ENCODE measurements around the gene ATXN3L.

The ATXN3L gene

GRCh38 chrX:13319953-13320352 lies at the start of gene ATXN3L:
Gene ATXN3L (minus strand): TSS chrX:13320053. CDS start chrX:13319934, 119 bp downstream.
- no peak for DNase-seq

DNA sequence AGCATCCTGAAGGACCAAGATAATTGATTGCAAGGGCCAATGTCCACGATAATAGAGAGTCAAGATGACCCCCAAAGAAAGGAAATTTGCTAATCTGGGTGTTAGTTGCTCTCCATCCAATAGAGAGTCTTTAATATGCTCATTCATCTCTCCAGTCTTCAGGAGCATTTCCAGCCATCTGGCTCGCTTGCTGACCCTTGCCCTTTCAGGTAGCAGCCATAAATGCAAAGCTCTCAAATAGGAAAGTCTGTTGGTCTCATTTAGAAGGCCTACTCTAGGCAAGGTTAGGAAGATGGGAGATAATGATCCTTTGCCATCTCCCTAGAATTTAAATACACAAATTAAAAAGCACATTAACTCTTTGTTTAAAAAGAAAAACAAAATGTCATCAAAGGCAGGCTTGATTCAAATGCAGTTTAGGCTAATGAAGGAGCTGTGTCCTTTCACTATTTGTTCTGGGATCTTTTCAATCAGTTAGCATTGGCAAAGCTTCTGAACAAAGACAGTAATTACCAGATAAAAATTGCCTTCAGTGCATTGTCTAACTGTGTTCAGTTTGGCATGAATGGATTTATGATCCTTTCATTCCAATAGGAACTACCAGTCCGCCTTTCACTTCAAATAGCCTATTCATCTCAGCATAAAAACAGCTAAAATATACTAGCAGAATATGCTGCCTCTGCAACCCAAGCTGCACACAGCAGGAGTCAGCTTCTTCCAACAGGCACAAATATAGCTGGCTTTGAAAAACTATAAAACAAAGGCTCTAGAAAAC lies 49.6 kb upstream of the ATXN3L start:
- DNase-seq: no peak

DNA sequence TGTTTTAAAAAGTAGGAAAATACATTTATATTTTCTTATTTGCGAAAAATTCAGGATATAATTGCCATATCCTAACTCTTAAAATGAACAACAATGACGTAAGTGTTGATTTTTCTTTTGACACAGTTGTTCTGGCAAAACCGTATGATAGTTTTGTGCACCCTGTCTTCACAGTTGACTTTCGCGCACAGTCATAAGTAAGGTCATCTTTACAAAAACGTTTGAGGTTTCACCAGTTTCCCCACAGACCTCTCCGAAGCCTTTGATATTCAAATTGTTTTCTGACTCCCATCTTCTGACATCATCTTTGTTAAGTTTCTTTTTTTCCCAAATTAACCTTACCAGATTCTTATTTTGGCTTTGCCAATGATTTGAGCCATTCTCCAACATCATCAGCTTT lies 48.1 kb upstream of the ATXN3L start:
- no peak for DNase-seq

DNA sequence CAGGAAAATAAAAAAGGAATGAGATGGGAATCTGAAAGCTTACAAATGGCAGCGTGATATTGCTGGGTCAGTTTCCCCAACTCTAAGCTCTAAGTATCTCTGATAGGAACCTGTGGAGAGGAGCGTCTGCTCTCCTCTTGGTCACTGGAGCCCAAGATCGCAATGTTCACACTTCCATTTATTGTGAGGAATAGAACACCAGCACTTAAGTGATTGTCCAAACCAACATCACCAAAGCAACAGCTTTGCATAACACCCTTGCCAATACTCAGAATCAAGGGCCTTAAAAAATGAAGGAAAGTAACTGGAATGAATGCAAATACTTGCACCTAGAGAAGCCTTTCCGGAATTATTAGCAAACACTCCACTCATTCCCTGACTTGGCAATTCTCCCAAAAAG lies 46.8 kb upstream of the ATXN3L start:
- no peak for DNase-seq

DNA sequence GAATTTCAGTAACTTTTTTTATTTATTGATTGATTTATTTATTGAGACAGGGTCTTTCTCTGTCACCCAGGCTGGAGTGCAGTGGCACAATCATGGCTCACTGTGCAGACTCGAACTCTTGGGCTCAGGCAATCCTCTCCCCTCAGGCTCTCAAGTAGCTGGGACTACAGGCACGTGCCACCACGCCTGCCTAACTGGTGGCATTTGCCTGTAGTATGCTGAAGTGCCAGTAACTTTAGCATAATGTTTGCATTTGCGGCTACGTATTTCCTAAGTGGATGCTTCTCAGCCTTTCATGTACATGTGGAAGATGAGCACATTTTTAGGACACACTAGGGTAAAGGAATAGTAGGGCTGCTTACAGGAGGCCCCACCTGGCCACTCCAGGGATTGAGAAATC lies 45.3 kb upstream of the ATXN3L start:
- DNase-seq: no peak

GRCh38 chrX:13364230-13364857 lies 44.5 kb upstream of the ATXN3L start:
- DNase-seq: no peak

DNA sequence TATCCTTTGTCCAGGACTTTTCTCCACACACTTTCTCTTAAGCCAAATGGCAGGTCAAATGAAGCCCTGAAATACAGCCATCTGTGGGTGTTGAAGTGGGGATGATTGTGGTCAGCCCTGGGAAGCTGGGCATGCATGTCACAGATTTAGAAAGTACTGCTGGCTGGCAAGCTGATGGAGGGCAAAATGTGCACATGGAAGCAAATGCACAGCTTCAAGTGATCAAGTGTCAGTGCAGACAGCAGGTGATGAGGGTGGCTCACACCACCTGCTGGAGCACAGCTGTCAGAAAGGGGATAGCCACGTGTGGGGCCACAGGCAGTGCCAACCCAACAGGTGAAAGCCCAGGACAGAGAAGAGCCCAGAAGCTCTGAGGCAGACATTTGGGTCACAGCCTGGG lies 40.3 kb upstream of the ATXN3L start:
- no peak for DNase-seq

GRCh38 chrX:13357925-13358324 lies 38.1 kb upstream of the ATXN3L start:
- no peak for DNase-seq

GRCh38 chrX:13346646-13347045 lies 26.8 kb upstream of the ATXN3L start:
- no peak for DNase-seq

- no peak for DNase-seq
Observed at GRCh38 chrX:13345438-13345837, 25.6 kb upstream of the ATXN3L start.

DNA sequence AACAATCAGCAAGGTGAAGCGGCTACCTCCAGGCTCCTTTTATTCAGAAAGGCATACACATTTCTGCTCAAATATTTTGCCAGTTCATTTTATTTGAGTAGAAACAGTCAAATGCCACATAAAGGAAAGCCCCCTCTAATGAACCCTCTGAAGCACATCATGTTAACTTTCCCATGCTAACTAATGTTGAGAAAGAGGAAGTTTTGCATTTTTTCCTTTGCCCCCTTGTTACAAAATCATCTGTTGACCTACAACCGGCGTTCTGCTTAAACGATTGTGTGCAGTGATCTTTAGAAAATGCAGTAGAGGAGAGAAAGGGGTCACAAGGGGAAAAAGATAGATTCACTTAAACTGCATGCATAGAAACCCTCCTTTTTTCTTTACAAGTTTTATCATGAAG lies 25.2 kb upstream of the ATXN3L start:
- DNase-seq: no peak

DNA sequence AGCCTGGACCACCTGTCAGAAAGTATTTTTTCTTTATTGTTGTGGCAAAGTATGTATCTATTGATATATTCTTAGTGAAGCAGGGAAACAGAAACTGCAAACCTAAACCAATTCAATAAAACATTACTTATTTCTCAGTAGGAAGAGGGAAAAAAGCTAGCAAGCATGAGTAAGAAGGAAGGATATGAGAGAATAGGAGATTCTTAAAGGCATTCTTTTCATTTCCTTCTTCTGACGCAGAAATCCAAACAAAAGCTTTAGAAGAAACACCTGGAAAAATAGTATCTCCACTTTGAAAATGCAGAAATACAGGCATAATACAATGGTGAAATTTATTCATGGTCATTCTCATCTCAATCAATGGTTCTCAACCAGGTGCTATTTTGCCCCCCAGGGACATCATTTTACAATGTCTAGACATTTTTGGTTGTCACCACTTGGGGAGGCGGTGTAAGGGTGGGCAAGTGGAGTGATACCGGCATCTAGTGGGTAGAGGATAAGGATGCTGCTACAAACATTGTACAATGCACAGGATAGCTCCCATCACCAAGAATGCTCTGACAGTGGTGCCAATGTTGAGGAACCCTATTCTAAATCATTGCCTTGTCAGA lies 21.7 kb upstream of the ATXN3L start:
- no peak for DNase-seq

GRCh38 chrX:13340182-13340791 lies 20.4 kb upstream of the ATXN3L start:
- DNase-seq: no peak

DNA sequence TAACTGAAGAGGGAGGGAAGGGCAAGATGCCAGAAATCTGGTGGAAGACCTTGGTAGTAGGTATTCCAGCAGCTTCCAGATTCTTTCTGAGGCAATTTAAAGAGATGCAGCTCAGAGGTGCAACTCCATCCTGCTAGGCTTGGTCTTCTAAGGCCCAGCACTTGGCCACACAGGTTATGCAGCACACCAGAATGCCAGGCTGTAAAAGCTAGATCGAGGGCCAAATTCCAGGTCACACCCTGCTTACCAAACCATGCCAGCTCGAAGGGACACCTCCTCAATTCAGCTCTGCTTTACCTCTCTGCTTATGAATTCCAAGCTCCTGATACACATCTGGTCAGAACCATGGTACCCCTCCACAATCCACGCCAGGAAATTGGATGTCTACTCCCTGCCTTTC lies 19.8 kb upstream of the ATXN3L start:
- no peak for DNase-seq

GRCh38 chrX:13338996-13339515 lies 19.2 kb upstream of the ATXN3L start:
- DNase-seq: no peak

DNA sequence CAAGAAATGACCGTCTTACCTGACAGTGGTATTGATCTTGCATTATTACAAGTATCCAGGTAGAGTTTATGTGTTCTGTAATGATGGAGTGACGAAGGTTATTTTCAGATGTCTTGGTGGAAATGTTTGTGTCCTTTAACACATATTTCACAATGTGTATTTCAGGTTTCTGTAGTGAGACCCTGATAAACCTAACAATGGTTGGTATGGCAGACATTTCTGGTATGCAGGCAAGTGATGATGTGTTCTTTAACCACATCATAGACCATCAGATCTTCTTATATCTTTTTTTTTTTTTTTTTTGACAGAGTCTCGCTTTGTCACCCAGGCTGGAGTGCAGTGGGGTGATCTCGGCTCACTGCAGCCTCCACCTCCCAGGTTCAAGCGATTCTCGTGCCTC lies 14.6 kb upstream of the ATXN3L start:
- no peak for DNase-seq

GRCh38 chrX:13330446-13330845 lies 10.6 kb upstream of the ATXN3L start:
- no peak for DNase-seq

DNA sequence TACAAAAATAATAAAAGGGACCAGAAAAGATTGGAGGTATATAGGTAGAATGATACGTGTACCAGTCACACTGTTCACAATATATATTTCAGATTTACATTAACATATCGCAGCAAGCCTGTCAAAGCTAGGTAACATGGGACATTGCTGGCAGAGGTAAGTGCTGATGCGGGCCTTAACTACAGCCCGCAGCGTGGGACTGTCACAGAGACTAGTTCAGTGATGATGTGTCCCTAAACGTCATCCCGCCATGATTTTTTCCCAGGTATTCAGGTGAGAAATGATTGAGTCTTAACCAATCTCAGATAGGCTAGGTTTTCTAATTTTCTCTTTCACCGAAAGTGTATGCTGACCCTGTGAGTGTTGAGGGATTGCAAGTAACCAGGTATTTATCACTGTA lies 7.8 kb upstream of the ATXN3L start:
- DNase-seq: no peak

DNA sequence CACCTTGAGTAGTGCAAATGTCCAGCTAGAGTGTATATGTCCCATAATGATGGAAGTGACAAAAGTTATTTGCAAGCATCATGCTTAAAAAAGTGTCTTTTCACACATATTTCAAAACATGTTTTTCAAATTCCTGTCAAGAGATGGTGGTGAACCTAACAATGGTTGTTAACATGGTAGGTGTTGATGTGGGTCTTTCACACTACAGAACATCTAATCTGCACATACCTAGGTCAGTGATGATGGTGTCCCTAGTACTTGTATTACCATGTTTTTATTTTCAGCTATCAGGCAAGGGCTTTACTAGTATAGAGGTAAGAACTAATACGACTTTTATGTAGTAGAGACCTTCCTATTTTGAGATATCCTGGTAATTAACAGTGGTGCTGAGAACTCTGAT lies 3.4 kb upstream of the ATXN3L start:
- no peak for DNase-seq

DNA sequence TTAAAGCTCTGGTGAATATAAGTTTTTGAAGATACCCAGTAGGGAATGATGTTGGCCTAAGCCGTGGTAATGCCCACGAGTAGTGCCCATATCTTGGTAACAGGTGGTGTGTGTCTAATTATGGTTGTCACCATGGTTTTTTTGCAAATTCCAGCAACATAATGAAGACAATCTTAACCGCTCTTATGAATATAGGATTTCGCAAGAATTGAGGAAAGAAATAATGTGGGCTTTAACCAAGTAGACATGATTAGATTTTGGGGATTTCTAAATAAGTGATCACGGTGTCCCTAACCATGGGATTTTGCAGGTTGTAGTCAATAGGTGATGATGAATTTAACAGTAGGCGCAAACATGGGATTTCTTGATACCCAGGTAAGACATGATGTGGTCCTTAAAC lies 2.5 kb downstream of the ATXN3L start:
- no peak for DNase-seq

DNA sequence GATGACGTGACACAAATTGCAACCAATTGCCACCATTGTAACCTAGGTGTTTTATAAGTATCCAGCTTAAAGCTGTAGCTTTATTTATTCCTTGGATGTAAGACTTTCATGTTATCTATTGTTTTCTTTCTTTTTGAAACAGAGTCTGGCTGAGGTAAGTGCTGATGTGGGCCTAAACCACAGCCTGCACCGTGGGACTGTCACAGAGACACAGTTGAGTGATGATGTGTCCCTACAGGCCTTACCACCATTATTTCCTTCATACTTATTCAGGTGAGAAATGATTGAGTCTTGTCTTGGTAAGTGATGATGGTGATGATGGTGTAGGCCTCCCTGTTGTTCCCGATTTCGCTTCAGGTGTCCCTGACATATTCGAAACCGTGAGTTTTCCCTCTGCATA lies 8.3 kb downstream of the ATXN3L start:
- DNase-seq: no peak

DNA sequence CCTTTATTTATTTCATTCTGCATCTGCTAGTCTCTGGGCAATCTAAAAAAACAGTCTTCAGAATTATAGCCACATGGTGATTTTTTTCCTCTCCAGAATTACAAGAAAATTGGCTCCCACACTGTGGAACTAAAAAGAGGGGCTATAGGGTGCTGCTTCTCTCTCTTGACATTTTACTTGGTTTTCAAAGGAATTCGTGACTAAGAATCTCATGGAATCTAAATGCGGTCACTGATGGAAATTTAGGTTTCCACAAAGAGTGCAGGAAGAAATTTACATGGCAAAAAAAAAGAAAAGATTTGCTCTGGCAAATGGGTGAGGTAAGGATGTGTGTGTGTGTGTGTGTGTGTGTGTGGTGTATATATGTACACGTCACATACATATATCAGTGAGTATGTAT lies 10.2 kb downstream of the ATXN3L start:
- no peak for DNase-seq

- DNase-seq: no peak
Observed at GRCh38 chrX:13307041-13307440, 12.8 kb downstream of the ATXN3L start.

DNA sequence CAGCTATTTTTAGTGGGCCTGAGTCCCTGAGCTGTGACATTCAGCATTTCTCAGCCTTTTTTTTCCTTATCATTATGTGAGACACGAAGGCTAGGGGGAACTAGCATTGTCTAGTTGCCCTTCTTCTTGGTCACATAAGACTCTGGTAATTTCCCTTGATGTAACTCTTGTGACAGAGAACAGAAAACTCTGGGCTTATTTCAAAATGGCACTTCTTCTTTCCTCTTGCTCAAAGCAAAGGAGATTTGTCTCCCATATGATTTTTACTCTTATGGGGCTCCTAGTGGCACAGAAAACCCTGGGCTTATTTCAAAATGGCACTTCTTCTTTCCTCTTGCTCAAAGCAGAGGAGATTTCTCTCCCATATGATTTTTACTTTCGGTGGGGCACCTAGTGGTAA lies 14.7 kb downstream of the ATXN3L start:
- DNase-seq: no peak
